Esophagus muscularis mucosa (tissue), 3 donors: ENCODE measurements around the gene DUSP28.

ENCODE experiments used
- POLR2A ChIP-seq: fragments of 450-650 bp; IDR thresholded peaks from one replicate; pipeline ENCODE4 v1.6.1; 2017; ENCODE audit warnings: antibody characterized with exemption, moderate library complexity, mild to moderate bottlenecking, low read depth
- POLR2AphosphoS5 ChIP-seq, 2 donors: sonication (generic); formaldehyde crosslinking; IDR thresholded peaks; one replicate each; pipeline ENCODE4 v1.6.1; 2017; ENCODE audit warnings: antibody characterized with exemption in 2 of 2
- TF ChIP-seq, protein P1 (sequence below), 3 experiments: fragments of 200-600 bp in 2 of 3; fragments of 450-650 bp in 1 of 3; sonication (generic) in 2 of 3; IDR thresholded peaks; one replicate each; pipeline ENCODE4 v1.5.1; 2017 to 2019; ENCODE audit warnings: antibody characterized with exemption in 3 of 3, mild to moderate bottlenecking in 2 of 3, moderate library complexity in 1 of 3

DNA sequence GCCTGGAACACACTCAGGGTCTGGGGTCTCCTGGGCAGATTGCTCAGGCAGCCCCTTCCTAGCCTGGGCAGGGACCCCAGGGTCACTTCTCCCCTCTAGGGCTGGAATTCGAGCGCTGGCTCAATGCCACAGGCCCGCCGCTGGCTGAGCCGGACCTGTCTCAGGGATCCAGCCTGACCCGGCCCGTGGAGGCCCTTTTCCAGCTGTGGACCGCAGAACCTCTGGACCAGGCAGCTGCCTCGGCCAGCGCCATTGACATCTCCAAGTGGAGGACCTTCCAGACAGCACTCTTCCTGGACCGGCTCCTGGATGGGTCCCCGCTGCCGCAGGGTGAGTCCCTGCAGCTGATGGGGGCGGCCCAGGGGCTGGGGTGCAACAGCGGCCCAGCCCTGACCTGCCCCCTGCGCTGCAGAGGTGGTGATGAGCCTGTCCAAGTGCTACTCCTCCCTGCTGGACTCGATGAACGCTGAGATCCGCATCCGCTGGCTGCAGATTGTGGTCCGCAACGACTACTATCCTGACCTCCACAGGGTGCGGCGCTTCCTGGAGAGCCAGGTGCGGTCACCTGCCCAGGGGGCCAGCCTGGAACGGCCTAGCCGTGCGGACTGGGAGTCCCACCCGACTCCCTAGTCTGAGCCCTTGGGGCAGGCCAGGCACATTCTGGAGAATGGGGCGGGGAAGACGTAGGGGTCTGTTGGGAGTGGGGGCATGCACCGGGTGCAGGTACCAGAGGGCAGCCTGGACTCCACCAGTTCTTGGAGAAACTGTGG, 16.5 kb downstream of the DUSP28 start:
- no peak for TF ChIP-seq POLR2AphosphoS5 (IDR thresholded peaks at IDR 0.05)
- TF ChIP-seq, protein P1, sequence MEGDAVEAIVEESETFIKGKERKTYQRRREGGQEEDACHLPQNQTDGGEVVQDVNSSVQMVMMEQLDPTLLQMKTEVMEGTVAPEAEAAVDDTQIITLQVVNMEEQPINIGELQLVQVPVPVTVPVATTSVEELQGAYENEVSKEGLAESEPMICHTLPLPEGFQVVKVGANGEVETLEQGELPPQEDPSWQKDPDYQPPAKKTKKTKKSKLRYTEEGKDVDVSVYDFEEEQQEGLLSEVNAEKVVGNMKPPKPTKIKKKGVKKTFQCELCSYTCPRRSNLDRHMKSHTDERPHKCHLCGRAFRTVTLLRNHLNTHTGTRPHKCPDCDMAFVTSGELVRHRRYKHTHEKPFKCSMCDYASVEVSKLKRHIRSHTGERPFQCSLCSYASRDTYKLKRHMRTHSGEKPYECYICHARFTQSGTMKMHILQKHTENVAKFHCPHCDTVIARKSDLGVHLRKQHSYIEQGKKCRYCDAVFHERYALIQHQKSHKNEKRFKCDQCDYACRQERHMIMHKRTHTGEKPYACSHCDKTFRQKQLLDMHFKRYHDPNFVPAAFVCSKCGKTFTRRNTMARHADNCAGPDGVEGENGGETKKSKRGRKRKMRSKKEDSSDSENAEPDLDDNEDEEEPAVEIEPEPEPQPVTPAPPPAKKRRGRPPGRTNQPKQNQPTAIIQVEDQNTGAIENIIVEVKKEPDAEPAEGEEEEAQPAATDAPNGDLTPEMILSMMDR (IDR thresholded peaks at IDR 0.05), result no peak
- no peak for TF ChIP-seq POLR2A
